ENCODE measurements around the gene POPDC3.

GRCh38 chr6:105213272-105213671 is 33.5 kb upstream of the POPDC3 start:
- TF ChIP-seq, protein P1, sequence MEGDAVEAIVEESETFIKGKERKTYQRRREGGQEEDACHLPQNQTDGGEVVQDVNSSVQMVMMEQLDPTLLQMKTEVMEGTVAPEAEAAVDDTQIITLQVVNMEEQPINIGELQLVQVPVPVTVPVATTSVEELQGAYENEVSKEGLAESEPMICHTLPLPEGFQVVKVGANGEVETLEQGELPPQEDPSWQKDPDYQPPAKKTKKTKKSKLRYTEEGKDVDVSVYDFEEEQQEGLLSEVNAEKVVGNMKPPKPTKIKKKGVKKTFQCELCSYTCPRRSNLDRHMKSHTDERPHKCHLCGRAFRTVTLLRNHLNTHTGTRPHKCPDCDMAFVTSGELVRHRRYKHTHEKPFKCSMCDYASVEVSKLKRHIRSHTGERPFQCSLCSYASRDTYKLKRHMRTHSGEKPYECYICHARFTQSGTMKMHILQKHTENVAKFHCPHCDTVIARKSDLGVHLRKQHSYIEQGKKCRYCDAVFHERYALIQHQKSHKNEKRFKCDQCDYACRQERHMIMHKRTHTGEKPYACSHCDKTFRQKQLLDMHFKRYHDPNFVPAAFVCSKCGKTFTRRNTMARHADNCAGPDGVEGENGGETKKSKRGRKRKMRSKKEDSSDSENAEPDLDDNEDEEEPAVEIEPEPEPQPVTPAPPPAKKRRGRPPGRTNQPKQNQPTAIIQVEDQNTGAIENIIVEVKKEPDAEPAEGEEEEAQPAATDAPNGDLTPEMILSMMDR (IDR thresholded peaks at IDR 0.05): no peak
- TF ChIP-seq EZH2 (IDR thresholded peaks at IDR 0.05) (no peak), EZH2phosphoT487 (IDR thresholded peaks at IDR 0.05) (no peak)

Measured in neural progenitor cell (in vitro differentiated cells).